WTC11 (cell line): ENCODE measurements around the gene TES. TPM values are rescaled to one million over a fixed set of nuclear protein-coding genes. Genes with fewer than 3 reads are reported as not detected.

Source experiments
- ATAC-seq: fragments of 200-7000 bp; cut with Tn5 transposase; 2 replicates; pipeline ENCODE4 v1.10.0; 2021; ENCODE audit warnings: mild to moderate bottlenecking, moderate library complexity
- CTCF ChIA-PET: fragments of 300-600 bp; sonication (Branson Sonifier 250); formaldehyde crosslinking; loops from one replicate; lab custom pipeline; 2021; ENCODE audit warnings: antibody characterized with exemption; lab: Charles Lee
- POLR2A ChIA-PET: fragments of 350-600 bp; sonication (Branson Sonifier 250); formaldehyde crosslinking; loops from one replicate; lab custom pipeline; 2021; ENCODE audit warnings: antibody characterized with exemption; lab: Charles Lee
- DNase-seq: peaks from one replicate; pipeline ENCODE4 v3.0.0; 2021; ENCODE audit warnings: low spot score
- H3K27ac Mint-ChIP-seq: 2 replicates; pipeline ENCODE4 v1.8.0; 2021; ENCODE audit warnings: mixed read lengths
- H3K27me3 Mint-ChIP-seq: 2 replicates; pipeline ENCODE4 v1.8.0; 2021; ENCODE audit warnings: low read depth, mild to moderate bottlenecking, moderate library complexity, mixed read lengths
- H3K36me3 Mint-ChIP-seq: 2 replicates; pipeline ENCODE4 v1.8.0; 2021; ENCODE audit warnings: mixed read lengths
- H3K4me1 Mint-ChIP-seq: 2 replicates; pipeline ENCODE4 v1.8.0; 2022; ENCODE audit warnings: mixed read lengths
- H3K4me3 Mint-ChIP-seq: 2 replicates; pipeline ENCODE4 v1.8.0; 2021; ENCODE audit warnings: mild to moderate bottlenecking, moderate library complexity, mixed read lengths
- H3K9me3 Mint-ChIP-seq: 2 replicates; pipeline ENCODE4 v1.8.0; 2021; ENCODE audit warnings: mixed read lengths
- ATF6 ChIP-seq: sonication (generic); formaldehyde crosslinking; IDR thresholded peaks from 2 replicates; pipeline ENCODE4 v1.8.1; 2023; ENCODE audit warnings: mild to moderate bottlenecking, missing genetic modification reagents
- CREB1 ChIP-seq: sonication (generic); formaldehyde crosslinking; IDR thresholded peaks from 2 replicates; pipeline ENCODE4 v1.8.0; 2023; ENCODE audit warnings: mild to moderate bottlenecking, missing genetic modification reagents
- CTCF ChIP-seq: fragments of 200-600 bp; IDR thresholded peaks from 2 replicates; pipeline ENCODE4 v1.8.0; 2022; ENCODE audit warnings: antibody characterized with exemption
- E2F4 ChIP-seq: sonication (generic); formaldehyde crosslinking; IDR thresholded peaks from 2 replicates; pipeline ENCODE4 v1.8.1; 2022; ENCODE audit warnings: low read depth, mild to moderate bottlenecking, moderate library complexity, missing genetic modification reagents, borderline replicate concordance
- HMGA2 ChIP-seq: fragments of 250-450 bp; sonication (Bioruptor Pico); IDR thresholded peaks from 2 replicates; pipeline ENCODE4 v1.4.0; 2021; ENCODE audit warnings: mild to moderate bottlenecking, moderate library complexity
- IRF2 ChIP-seq: sonication (generic); formaldehyde crosslinking; IDR thresholded peaks from 2 replicates; pipeline ENCODE4 v1.8.0; 2022; ENCODE audit warnings: low read depth, missing genetic modification reagents, borderline replicate concordance
- MXD4 ChIP-seq: fragments of 250-450 bp; sonication (Bioruptor Pico); IDR thresholded peaks from 2 replicates; pipeline ENCODE4 v1.8.0; 2021; ENCODE audit warnings: mild to moderate bottlenecking, moderate library complexity, borderline replicate concordance
- NR1H2 ChIP-seq: sonication (generic); formaldehyde crosslinking; IDR thresholded peaks from 2 replicates; pipeline ENCODE4 v1.9.0; 2021; ENCODE audit warnings: mild to moderate bottlenecking, moderate library complexity, missing genetic modification reagents
- OVOL2 ChIP-seq: fragments of 250-450 bp; sonication (Bioruptor Pico); IDR thresholded peaks from 2 replicates; pipeline ENCODE4 v1.9.0; 2021; ENCODE audit warnings: mild to moderate bottlenecking, borderline replicate concordance
- PREB ChIP-seq: sonication (generic); formaldehyde crosslinking; IDR thresholded peaks from 2 replicates; pipeline ENCODE4 v1.8.1; 2022; ENCODE audit warnings: mild to moderate bottlenecking, missing genetic modification reagents, moderate library complexity, borderline replicate concordance
- RELA ChIP-seq: sonication (generic); formaldehyde crosslinking; IDR thresholded peaks from 2 replicates; pipeline ENCODE4 v1.8.1; 2022; ENCODE audit warnings: missing genetic modification reagents, mild to moderate bottlenecking, borderline replicate concordance
- RORB ChIP-seq: fragments of 250-450 bp; sonication (Bioruptor Pico); IDR thresholded peaks from 2 replicates; pipeline ENCODE4 v1.9.0; 2021; ENCODE audit warnings: mild to moderate bottlenecking
- SMAD3 ChIP-seq: sonication (generic); formaldehyde crosslinking; IDR thresholded peaks from 2 replicates; pipeline ENCODE4 v1.8.0; 2022; ENCODE audit warnings: missing genetic modification reagents, mild to moderate bottlenecking, borderline replicate concordance
- TCF7 ChIP-seq: sonication (generic); formaldehyde crosslinking; IDR thresholded peaks from 2 replicates; pipeline ENCODE4 v1.8.0; 2022; ENCODE audit warnings: mild to moderate bottlenecking, low read depth, missing genetic modification reagents, moderate library complexity
- ZBTB43 ChIP-seq: sonication (generic); formaldehyde crosslinking; IDR thresholded peaks from 2 replicates; pipeline ENCODE4 v1.8.1; 2023; ENCODE audit warnings: mild to moderate bottlenecking, missing genetic modification reagents
- ZNF219 ChIP-seq: sonication (generic); formaldehyde crosslinking; IDR thresholded peaks from 2 replicates; pipeline ENCODE4 v1.8.0; 2023; ENCODE audit warnings: missing genetic modification reagents, mild to moderate bottlenecking, borderline replicate concordance
- ZNF281 ChIP-seq: sonication (generic); formaldehyde crosslinking; IDR thresholded peaks from 2 replicates; pipeline ENCODE4 v1.8.0; 2023; ENCODE audit warnings: mild to moderate bottlenecking, missing genetic modification reagents
- ZNF317 ChIP-seq: sonication (generic); formaldehyde crosslinking; IDR thresholded peaks from 2 replicates; pipeline ENCODE4 v1.8.1; 2023; ENCODE audit warnings: low read depth, mild to moderate bottlenecking, moderate library complexity, missing genetic modification reagents, borderline replicate concordance
- ZNF425 ChIP-seq: fragments of 250-450 bp; sonication (Bioruptor Pico); conservative IDR thresholded peaks from 2 replicates; pipeline ENCODE4 v1.9.0; 2021; ENCODE audit warnings: mild to moderate bottlenecking
- ZNF512 ChIP-seq: sonication (generic); formaldehyde crosslinking; IDR thresholded peaks from 2 replicates; pipeline ENCODE4 v1.8.1; 2022; ENCODE audit warnings: missing genetic modification reagents, borderline replicate concordance
- total RNA-seq: library from RNA; stranded (reverse); gene quantifications from 3 replicates; pipeline ENCODE4 v1.2.3, GENCODE V29; 2021

Gene TES
- total RNA-seq, 1 experiment from 2014 or later = 48.5 TPM

- POLR2A ChIA-PET = interaction anchor here (0.5 kb wide), 1 partner anchor 224 kb away, joined by 3 read pairs; no protein-coding TSS in a partner anchor
- DNase-seq (no peak), ATAC-seq (peak; percentile 28; the same call in 1 of the 2 replicates)
- H3K4me1 Mint-ChIP-seq = peaks cover 8% of the 10 kb centered on the region
- peaks cover 9% of the 10 kb centered on the region for H3K9me3 Mint-ChIP-seq
- H3K27ac Mint-ChIP-seq = no peak overlapping the region
- no peak overlapping the region for H3K4me3 Mint-ChIP-seq
- no peak for TF ChIP-seq ZBTB43 (CRISPR knock-in tag)
- no peak for TF ChIP-seq HMGA2 (CRISPR knock-in tag)
- TF ChIP-seq ZNF317 = no peak
- TF ChIP-seq PREB = no peak
- no peak for TF ChIP-seq CREB1 (CRISPR knock-in tag)
- TF ChIP-seq ATF6 (CRISPR knock-in tag) = no peak
- TF ChIP-seq ZNF425 = no peak
- TF ChIP-seq MXD4 (CRISPR knock-in tag) = no peak
- TF ChIP-seq SMAD3 (CRISPR knock-in tag) = no peak
- no peak for TF ChIP-seq RELA (CRISPR knock-in tag)
- TF ChIP-seq IRF2 = no peak
- TF ChIP-seq RORB (CRISPR knock-in tag) = no peak
- TF ChIP-seq NR1H2 = no peak
- TF ChIP-seq ZNF219 (CRISPR knock-in tag) = no peak
- no peaks in the 10 kb centered on the region for H3K27me3 Mint-ChIP-seq
- CTCF ChIA-PET = interaction anchor here (0.8 to 1.8 kb wide), 5 partner anchors 8 to 59 kb away, joined by 3 to 9 read pairs (median 3); partner anchors contain the start of gene TES
- H3K36me3 Mint-ChIP-seq = peaks cover 11% of the 10 kb centered on the region
These were observed 28.7 kb downstream of the TES start for GRCh38 chr7:116239020-116239419.

GRCh38 chr7:116239434-116239833 is 29.1 kb downstream of the TES start:
- POLR2A ChIA-PET = no interaction called here
- CTCF ChIA-PET = interaction anchor here (0.8 to 1.8 kb wide), 4 partner anchors 9 to 59 kb away, joined by 3 to 9 read pairs (median 4); partner anchors contain the start of gene TES
- no peak for TF ChIP-seq ZNF281 (CRISPR knock-in tag)
- TF ChIP-seq E2F4 (CRISPR knock-in tag) = no peak
- no peak for TF ChIP-seq OVOL2 (CRISPR knock-in tag)
- no peak for TF ChIP-seq TCF7 (CRISPR knock-in tag)
- TF ChIP-seq ZNF512 (CRISPR knock-in tag) = no peak
- TF ChIP-seq CTCF = no peak

More at GRCh38 chr7:116239434-116239833, 29.1 kb downstream of the TES start:
- Mint-ChIP-seq H3K4me1 (peaks cover 8% of the 10 kb centered on the region), H3K4me3 (no peak overlapping the region), H3K27ac (no peak overlapping the region), H3K27me3 (no peaks in the 10 kb centered on the region), H3K9me3 (peaks cover 13% of the 10 kb centered on the region), H3K36me3 (peaks cover 15% of the 10 kb centered on the region)
- no peak for DNase-seq
- ATAC-seq = no peak
